GM19193 (cell line): ENCODE results near the gene C1orf141.

Source experiments
- POLR2A ChIP-seq: IDR thresholded peaks from 4 replicates; pipeline ENCODE4 v1.6.1; 2011; ENCODE audit not compliant: insufficient read depth, insufficient read length; ENCODE audit errors: extremely low read depth

Gene C1orf141

DNA sequence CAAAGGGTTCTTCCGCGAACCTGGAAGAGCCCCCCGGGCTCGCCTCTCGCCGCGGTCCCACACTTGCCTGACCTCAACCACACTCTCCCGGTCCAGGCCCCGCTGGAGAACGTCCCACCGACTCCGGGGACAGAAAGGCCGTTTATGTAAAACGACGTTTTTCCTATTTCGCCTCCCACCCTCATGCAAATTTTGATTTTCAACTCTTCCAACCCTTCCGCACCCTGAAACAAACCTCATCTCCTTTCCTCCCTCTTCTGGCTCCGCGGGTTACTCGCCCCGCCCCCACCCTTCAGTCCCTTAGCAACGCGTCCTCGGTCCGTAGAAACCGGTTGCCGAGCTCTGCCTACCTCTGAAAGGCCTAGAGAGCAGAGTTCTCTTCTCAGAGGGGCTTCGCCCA lies at the start of gene C1orf141:
C1orf141 (minus strand) TSS at position 276 of the 400 bp plus-strand sequence. CDS start 7,730 bp downstream, outside the sequence.
- no peak for TF ChIP-seq POLR2A

DNA sequence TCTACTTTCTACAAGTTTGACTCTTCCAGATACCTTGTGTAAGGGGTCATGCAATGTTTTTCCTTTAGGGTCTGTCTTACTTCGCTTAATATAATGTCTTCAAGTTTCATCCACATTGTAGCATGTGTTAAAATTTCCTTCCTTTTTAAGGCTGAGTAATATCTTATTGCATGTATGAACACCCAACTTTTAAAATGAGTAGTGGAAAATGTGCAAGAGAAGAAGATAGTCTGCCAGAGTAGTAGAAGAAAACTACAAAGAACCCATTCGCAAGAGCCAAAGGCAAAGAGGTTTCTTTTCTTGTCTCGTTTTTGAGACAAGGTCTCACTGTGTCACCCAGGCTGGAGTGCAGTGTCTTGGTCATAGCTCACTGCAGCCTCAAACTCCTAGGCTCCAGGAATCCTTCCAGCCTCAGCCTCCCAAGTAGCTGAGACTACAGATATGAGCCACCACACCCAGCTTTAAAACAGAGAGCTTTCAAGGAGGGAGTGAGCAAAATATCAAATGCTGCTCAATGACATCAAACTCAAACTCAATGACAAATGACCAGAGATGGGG lies 40.8 kb upstream of the C1orf141 start:
- no peak for TF ChIP-seq POLR2A

DNA sequence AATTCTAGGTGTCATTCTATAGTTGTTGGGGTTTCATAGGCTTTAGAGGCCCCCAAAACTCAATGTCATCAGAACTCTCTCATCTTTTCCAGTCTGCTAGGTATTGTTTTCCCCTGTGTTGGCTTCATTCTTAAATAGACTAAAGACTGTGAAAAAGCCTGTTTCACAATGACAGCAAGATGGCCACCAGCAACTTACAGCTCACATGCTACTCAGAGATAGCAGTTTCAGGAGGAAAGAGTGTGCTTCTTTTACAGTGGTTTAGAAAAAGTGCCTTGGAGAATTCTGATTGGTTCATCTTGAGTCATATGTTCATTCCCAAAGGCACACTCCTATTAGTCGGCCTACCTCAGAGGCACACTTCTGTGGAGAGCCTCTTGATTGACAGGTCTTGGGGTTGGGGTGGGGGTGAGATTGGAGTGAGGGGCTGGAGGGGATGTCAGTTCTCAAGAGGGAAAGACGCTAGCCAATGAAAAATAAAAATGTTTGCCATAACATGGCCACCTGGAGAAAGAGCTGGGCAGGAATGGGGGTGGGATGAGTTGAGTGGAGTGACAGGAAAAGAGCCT lies 40.0 kb upstream of the C1orf141 start:
- no peak for TF ChIP-seq POLR2A

DNA sequence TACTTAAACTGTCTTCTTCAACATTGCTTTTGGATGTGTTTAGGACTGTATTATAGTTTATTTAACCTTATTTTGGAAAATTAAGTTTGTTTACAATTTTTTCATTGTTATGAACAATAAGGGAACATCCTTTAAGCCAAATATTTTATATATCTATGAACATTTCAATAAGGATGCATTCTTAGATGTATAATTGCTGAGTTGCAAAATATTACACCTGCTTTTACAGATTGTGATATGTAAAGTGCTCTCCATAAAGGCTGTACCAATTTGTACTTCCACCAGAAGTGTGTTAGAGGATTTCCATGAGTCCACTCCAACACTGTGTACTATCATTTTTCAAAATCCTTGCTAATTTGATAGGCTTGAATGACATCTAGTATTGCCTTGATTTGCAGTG lies 39.2 kb upstream of the C1orf141 start:
- TF ChIP-seq POLR2A = no peak

DNA sequence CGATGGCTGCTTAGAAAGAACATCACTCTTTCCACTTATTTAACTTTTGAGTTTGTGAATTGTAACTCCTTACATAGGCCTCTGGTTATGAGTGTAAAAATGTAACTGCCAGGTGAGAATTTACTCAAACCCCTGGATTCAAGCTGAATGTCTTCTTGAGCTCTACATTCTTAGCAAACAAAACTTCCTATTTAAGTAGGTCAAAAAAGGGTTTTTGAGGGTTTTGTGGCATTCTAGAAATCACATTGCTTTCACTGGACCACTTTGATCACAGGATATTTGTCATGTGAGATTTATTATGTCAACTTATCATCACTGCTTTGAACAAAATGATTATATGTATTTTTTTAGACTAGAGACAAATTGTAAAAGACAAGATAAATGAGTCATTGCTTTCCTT lies 37.2 kb upstream of the C1orf141 start:
- no peak for TF ChIP-seq POLR2A

DNA sequence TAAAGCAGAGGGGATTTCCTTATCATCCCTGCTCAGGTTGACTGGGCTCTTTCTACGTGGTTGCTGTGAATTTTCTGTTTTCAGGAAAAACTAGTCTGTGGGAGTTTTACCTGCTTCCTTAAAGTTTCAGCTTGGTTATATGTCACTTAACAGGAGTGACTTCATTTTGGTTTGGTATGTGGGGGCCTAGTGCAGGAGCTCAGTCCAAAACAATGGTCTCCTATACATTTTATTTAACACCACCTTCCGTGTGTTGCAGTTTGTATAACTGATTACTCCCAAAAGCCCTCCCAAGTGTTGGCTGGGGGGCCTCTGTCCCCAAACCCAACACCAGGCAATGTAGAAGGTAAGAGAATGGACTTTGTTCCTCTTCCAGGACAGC lies 36.8 kb upstream of the C1orf141 start:
- no peak for TF ChIP-seq POLR2A

DNA sequence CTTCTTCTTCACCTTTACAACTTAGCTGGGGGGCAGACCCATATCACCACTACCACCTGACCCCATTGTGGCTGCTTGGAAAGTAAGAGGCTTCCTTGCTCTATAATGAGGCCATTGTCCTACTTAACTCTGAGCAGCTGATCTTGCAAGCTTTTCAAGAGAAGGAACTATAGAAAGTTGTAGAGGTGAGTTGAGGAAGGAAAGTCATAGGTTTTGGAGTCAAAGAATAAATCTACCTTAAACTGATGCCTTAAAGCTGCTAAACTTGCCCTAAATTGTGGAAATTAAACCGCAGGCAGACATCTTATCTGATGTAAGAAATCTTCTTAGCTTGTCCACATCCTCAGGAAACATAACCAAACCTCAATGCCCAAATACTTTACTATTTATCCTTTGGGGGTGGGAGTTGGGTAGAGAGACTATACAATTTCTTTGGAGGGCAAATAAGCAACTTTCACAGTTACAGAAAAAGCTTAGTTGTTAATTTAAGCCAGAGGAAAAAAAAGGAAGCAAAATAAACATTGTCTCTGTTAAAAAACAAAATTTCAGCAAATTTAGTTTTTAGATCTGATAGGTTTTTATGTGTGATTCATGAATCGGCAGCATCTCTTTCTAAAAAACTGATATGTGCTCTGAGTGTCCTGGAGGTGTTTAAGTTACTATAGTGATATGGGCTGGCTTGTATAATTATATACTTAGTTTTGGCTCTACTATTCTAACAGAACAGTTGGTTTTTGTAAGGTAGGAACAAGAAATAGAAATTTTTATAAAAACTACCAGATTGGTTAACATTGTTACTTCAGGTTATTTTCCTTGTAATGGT lies 36.2 kb upstream of the C1orf141 start:
- TF ChIP-seq POLR2A = no peak

DNA sequence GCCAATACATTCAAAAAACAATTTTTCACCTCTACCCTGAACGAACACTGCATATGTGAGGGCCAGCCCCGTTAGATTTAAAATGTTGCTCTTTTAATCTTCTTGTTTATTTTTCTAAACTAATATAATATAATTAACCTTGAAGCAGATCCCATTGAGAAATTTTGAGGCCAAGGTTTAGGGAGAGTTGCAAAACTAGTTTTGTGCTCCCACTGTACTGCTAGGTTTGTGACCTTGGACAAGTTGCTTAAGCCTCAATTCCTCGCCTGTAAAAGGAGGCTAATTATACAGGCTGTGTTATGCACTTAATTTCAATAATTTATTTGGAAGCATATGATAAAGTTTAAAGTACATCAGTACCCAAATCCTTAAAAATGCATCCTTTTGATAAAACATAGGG lies 35.2 kb upstream of the C1orf141 start:
- TF ChIP-seq POLR2A = no peak

DNA sequence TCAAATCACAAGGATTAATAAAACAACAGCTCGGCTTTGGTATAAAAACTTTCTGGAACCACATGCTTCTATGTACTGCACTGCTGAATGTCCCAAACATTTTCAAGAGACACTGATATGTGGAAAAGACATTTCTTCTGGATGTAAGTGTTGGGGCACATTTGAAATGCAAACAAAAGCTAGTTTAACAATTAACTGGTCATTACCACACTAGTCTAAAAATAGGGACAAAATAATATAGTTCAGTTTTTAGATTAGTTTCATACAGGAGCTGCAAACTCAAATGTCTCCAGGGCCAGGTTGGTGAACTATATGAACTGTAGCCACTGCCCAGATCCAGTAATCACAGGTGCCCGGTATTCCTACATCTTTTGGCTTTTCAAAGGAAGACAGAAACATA lies 34.7 kb upstream of the C1orf141 start:
- no peak for TF ChIP-seq POLR2A

DNA sequence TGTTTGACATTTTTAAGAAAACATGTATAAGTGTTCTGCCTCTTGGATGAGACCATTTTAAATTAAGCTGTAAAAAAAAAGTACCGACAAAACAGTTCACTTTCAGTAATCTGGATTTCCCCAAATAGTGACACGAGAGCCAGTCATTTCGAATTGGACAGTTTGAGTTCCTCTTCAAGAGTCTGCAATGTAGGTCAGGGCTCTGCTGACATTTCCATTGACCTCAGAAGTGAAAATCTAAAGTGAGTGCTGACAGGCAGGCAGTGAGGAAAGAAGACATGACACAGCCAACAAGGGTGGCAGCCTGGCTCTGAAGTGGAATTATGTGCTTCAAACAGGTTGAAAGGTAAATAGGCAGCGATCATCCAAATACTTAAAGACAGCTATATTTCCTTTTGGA lies 31.4 kb upstream of the C1orf141 start, which contains the start of gene IL23R:
IL23R (plus strand) TSS at position 259 of the 400 bp plus-strand sequence. CDS start 1,667 bp downstream, outside the sequence.
- TF ChIP-seq POLR2A = no peak

DNA sequence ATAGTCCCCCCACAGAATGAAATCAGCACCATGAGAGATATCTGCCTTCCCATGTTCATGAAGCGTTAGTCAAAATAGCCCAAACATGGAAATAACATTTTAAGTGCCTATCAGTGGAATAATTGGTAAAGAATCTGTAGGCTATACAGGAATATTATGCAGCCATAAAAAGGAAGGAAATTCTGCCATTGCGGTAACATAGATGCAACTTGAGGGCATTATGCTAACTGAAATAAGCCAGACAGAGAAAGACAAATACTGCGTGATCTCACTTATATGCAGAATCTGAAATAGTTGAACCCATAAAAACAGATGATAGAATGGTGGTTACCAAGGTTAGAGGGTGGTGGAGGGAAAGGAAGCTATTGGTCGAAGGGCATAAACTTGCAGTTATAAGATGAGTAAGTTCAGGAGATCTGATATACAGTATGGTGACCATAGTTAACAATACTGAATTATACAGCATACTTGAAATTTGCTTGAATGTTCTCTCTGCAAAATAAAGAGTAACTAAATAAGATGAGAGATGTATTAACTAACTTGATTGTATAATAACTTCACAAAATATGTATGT lies 30.8 kb upstream of the C1orf141 start:
- no peak for TF ChIP-seq POLR2A

DNA sequence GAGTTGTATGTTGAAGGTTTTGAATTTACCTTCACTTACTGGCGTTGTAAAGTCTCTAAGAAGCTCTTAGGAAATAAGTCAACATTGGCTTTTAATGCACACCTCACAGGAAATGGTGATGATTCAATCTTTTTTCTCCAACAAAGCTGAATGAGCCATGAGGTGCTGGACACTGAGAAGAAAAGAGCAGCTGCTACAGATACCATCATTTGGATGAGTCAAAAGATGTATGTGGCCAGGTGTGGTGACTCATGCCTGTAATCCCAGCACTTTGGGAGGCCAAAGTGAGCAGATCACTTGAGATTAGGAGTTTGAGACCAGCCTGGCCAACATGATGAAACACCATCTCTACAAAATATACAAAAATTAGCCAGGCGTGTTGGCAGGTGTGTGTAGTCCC lies 28.2 kb upstream of the C1orf141 start:
- TF ChIP-seq POLR2A = no peak

DNA sequence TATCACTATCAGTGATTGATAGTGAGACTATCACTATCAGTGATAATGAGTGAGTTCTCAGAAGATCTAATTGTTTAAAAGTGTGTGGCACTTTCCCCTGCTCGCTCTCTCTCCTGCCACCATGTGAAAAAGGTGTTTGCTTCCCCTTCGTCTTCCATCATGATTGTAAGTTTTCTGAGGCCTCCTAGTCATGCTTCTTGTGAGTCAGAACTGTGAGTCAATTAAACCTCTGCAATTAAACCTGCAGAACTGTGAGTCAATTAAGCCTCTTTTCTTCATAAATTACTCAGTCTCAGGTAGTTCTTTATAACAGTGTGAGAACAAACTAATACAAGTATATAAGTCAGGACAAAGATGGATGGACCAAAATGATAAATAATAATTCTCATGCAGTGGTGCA lies 24.5 kb upstream of the C1orf141 start:
- TF ChIP-seq POLR2A = no peak

DNA sequence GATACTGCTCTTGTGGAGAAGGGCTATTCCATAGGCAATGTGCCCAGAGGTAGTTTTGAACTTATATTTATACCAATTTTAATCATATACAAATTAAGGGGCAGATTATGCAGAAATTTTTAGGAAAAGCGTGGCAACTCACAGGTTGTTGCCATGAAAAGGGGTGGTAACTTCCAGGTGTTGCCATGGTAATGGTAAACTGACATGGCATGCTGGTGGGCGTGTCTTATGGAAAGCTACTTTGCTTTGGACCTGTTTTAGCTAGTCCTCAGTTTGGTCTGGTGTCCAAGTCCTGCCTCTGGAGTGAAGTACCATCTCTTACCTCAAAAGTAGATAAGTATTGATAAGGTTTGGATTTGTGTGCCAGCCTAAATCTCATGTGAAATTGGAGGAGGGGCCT lies 23.6 kb upstream of the C1orf141 start:
- no peak for TF ChIP-seq POLR2A

DNA sequence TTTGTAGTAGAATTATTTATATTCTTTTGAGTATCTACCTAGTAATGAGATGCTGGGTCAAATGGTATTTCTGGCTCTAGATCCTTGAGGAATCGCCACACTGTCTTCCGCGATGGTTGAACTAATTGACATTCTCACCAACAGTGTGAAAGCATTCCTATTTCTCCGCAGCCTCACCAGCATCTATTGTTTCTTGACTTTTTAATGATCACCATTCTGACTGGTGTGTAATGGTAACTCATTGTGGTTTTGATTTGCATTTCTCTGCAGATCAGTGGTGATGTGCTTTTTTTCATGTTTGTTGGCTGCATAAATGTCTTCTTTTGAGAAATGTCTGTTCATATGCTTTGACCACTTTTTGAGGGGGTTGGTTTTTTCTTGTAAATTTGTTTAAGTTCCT lies 16.2 kb upstream of the C1orf141 start:
- no peak for TF ChIP-seq POLR2A
